ENCODE measurements around the gene NOXO1. TPM values are rescaled to one million over a fixed set of nuclear protein-coding genes. Genes with fewer than 3 reads are reported as not detected.

Gene NOXO1
- total RNA-seq, 1 donor from 2014 or later = 1.8 TPM

DNA sequence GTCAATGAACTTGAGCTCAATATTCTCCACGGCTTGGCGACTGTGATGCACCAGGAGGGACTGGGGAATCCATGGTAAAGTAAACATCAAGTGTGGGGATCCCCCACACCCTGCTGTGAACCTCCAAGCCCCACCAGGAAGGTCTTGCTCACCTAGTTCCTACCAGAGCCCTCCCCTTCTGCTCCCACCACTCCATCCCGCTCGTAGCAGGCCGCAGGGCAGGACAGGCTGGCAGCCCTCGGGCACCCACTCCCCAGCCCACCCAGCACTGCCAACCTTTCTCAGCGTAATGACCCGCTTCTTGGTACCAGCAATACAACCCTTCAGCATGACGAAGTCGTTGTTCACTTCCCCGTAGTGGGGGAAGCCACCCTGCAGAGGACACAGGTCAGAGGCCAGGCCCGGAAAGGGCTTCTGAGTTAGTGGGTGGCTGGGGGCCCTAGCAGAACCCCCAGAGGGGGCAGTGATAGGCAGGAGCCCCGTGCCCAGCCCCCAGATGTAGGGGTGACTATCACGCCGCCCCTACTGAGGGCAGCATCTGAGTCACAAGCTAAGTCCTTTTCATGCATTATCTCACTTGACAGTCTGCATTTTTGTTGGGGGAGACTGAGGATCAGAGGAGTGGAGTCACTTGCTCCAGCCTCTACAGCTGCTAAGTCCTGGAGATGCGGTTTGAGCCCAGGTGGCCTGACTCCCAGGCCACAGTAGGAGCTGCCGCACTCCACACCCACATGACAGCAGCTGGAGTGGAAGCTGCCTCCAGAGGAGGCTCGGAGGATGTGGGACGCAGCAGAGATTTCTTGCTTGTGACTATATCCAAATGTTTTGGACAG, 35.5 kb downstream of the NOXO1 start:
- Histone ChIP-seq H3K9me3 (no peaks in the 10 kb centered on the region), H3K36me3 (peaks cover 2% of the 10 kb centered on the region), H3K4me1 (peaks cover 13% of the 10 kb centered on the region), H3K4me3 (no peak overlapping the region), H3K27ac (no peak overlapping the region), H3K27me3 (no peaks in the 10 kb centered on the region)
- TF ChIP-seq, protein P1, sequence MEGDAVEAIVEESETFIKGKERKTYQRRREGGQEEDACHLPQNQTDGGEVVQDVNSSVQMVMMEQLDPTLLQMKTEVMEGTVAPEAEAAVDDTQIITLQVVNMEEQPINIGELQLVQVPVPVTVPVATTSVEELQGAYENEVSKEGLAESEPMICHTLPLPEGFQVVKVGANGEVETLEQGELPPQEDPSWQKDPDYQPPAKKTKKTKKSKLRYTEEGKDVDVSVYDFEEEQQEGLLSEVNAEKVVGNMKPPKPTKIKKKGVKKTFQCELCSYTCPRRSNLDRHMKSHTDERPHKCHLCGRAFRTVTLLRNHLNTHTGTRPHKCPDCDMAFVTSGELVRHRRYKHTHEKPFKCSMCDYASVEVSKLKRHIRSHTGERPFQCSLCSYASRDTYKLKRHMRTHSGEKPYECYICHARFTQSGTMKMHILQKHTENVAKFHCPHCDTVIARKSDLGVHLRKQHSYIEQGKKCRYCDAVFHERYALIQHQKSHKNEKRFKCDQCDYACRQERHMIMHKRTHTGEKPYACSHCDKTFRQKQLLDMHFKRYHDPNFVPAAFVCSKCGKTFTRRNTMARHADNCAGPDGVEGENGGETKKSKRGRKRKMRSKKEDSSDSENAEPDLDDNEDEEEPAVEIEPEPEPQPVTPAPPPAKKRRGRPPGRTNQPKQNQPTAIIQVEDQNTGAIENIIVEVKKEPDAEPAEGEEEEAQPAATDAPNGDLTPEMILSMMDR (IDR thresholded peaks at IDR 0.05) = no peak
- intact Hi-C loops (cut with DNase I) = no loop called here
- ATAC-seq = no peak
- DNase-seq = no peak

DNA sequence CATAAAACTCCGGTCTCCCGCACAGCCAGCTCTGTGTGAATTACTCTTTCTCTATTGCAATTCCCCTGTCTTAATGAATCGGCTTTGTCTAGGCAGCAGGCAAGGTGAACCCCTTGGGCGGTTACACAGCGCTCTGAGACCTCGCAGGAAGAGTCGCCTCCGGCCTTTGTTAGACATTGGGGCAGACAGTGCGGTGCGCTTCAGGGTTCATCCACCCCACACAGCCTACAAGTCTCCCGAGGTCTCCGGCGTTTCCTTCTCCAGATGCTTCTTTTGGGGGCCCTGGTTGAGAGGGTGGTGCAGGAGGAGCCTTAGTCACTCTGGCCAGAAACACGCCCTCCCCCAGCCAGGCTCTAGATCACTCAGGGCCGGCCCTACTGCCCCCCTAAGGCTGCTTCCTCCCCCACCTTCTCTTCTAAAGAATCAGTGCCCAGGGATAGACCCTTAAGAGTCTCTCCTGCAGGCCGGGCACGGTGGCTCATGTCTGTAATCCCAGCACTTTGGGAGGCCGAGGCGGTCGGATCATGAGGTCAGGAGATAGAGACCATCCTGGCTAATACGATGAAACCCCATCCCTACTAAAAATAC, 36.6 kb downstream of the NOXO1 start:
- TF ChIP-seq, protein P1 (IDR thresholded peaks at IDR 0.05) = no peak
- ATAC-seq = no peak
- intact Hi-C loops (cut with DNase I) = no loop called here

DNA sequence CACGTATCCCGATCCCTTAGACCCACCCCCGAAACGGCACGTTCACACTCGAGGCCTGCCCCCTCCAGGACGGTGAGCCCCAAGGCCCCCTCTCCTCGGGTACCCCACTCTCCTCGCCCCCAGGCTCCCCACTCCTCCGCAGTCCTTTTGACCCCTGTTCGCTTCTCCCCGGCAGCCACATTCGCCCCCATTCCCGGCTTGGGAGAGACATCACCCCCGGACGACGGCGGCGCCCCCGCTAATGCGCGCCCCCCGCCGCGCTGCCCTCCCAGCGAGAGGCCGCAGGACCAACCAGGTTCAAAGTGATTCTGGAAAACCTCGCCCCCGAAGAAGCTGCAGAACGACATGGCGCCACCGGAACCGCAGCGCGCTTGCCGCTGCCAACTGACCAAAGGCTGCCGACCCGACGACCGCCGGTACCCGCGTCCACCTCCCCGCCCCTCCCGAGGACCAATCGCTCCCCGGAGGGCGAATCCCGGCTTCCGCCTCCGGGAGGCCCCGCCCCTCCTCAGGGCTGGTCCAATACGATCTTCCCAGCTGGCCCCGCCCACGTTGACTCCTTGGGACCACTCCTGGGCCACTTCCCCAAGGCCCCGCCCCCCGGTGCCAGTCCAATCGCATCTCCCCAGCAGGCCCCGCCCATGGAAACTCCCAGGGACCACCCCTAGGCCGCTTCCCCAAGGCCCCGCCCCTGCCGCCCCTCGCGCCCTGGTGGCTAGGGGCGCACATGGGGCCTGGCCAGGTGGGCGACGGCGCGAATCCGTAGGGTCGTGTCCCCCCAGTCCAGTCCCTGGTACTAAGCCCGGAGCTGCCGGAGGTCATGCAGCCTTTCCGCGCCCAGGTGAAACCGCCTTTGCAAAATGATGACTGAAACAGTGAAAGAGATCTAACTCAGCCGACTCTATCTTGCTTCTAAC, 38.2 kb downstream of the NOXO1 start, which contains the start of gene MSRB1:
MSRB1 (minus strand) TSS at position 390 of the 917 bp plus-strand sequence; CDS start at position 347, 43 bp downstream.
- Histone ChIP-seq H3K4me1 (peaks cover 19% of the 10 kb centered on the region), H3K4me3 (peak within 1 kb of the TSS; percentile 68), H3K27me3 (no peaks in the 10 kb centered on the region), H3K9me3 (no peaks in the 10 kb centered on the region), H3K36me3 (peaks cover 25% of the 10 kb centered on the region), H3K27ac (peak within 1 kb of the TSS; percentile 72)
- TF ChIP-seq, protein P1 (IDR thresholded peaks at IDR 0.05) = no peak
- intact Hi-C loops (cut with DNase I) = no loop called here
- ATAC-seq (peak; percentile 96), DNase-seq (peak; percentile 100)

More for the DNA sequence above, 36.6 kb downstream of the NOXO1 start:
- Histone ChIP-seq H3K4me3 (no peak overlapping the region), H3K27ac (no peak overlapping the region), H3K27me3 (no peaks in the 10 kb centered on the region), H3K9me3 (no peaks in the 10 kb centered on the region), H3K4me1 (peaks cover 13% of the 10 kb centered on the region), H3K36me3 (peaks cover 9% of the 10 kb centered on the region)
- no peak for DNase-seq

DNA sequence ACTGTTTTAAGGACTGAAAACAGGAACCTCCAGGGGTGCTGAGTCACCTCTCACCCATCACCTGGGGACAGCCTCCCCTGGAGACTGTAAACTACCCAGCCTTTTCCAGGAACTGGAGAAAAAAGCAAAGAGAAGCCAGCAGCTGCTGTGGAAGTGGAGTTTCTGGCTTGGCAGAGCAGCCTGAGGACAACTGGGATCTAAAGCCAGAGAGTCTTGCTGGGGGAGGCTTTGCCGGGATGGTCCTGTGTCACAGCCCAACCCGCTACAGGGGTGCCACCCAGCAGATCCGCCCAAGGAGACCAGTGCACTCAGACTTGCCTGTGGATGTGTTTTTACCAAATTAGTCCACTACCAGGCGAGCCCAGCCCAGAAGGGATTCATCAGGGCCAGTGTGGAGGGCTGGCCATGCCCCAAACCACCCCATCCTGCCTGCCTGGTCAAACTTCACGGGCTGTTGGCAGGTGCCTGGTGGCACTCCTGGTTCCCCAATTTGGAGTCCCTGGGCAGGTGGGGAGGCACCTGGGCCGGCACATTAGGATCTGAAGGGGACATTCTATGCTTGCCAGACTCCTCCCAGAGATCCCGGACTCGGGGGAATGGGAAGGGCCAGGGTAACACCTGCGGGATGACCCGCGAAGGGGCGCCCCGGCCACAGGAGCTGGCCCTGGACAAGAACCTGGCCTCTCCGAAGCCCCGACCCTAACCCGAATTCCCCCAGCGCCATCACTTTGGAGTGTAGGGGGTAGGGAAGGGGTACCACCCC, 39.0 kb downstream of the NOXO1 start:
- peaks cover 19% of the 10 kb centered on the region for H3K4me1 ChIP-seq
- peak overlapping the region; percentile 68 for H3K4me3 ChIP-seq
- no peaks in the 10 kb centered on the region for H3K27me3 ChIP-seq
- H3K9me3 ChIP-seq = no peaks in the 10 kb centered on the region
- intact Hi-C loops (cut with DNase I) = no loop called here
- peak; percentile 67 for DNase-seq
- H3K36me3 ChIP-seq = peaks cover 28% of the 10 kb centered on the region
- peak overlapping the region; percentile 72 for H3K27ac ChIP-seq
- TF ChIP-seq, protein P1 (IDR thresholded peaks at IDR 0.05) = no peak
- ATAC-seq = peak; percentile 2
